Muscle of leg (tissue), 11 donors: ENCODE measurements around the gene SEZ6. TPM values are rescaled to one million over a fixed set of nuclear protein-coding genes. Genes with fewer than 3 reads are reported as not detected.

Source experiments
- DNase-seq: peaks from one replicate; pipeline ENCODE4 v3.0.0; 2013
- H3K27ac ChIP-seq: one replicate; pipeline ENCODE4 v1.5.1; 2013; ENCODE audit warnings: mild to moderate bottlenecking, low read length, control low read depth
- H3K27me3 ChIP-seq: one replicate; pipeline ENCODE4 v1.6.1; 2013; ENCODE audit warnings: low read length; ENCODE audit not compliant: control insufficient read depth, insufficient read depth
- H3K36me3 ChIP-seq: one replicate; pipeline ENCODE4 v1.6.1; 2013; ENCODE audit warnings: low read length; ENCODE audit not compliant: control insufficient read depth, insufficient read depth
- H3K4me1 ChIP-seq: one replicate; pipeline ENCODE4 v1.6.1; 2013; ENCODE audit warnings: low read length; ENCODE audit not compliant: control insufficient read depth, insufficient read depth
- H3K4me3 ChIP-seq: one replicate; pipeline ENCODE4 v1.5.1; 2013; ENCODE audit warnings: low read length, control low read depth
- H3K9me3 ChIP-seq: replicated peaks from 2 replicates; pipeline ENCODE4 v1.6.1; 2013; ENCODE audit warnings: low read depth, low read length; ENCODE audit not compliant: control insufficient read depth
- WGBS: methylation state at CpG from one replicate; pipeline ENCODE4 v1.1.5; 2013; ENCODE audit warnings: missing lambda C conversion rate; ENCODE audit not compliant: insufficient coverage; 5-methylcytosine and 5-hydroxymethylcytosine counted together
- polyA plus RNA-seq, 8 donors: library from polyadenylated mRNA; unstranded; fragments of 120-200 nt; gene quantifications; one replicate each; pipeline versions ENCODE4 v1.2.1 to v1.2.3, GENCODE V29; 2013; ENCODE audit warnings: inconsistent platforms in 1 of 8, low replicate concordance in 1 of 8; ENCODE audit not compliant: insufficient read length in 8 of 8, insufficient read depth in 1 of 8
- total RNA-seq: library from RNA; stranded (reverse); fragments of 120-200 nt; gene quantifications from one replicate; pipeline ENCODE4 v1.2.4, GENCODE V29; 2013

SEZ6 gene
- total and polyA plus RNA-seq, 9 donors, result 0.04 to 0.44 (median 0.27) TPM

DNA sequence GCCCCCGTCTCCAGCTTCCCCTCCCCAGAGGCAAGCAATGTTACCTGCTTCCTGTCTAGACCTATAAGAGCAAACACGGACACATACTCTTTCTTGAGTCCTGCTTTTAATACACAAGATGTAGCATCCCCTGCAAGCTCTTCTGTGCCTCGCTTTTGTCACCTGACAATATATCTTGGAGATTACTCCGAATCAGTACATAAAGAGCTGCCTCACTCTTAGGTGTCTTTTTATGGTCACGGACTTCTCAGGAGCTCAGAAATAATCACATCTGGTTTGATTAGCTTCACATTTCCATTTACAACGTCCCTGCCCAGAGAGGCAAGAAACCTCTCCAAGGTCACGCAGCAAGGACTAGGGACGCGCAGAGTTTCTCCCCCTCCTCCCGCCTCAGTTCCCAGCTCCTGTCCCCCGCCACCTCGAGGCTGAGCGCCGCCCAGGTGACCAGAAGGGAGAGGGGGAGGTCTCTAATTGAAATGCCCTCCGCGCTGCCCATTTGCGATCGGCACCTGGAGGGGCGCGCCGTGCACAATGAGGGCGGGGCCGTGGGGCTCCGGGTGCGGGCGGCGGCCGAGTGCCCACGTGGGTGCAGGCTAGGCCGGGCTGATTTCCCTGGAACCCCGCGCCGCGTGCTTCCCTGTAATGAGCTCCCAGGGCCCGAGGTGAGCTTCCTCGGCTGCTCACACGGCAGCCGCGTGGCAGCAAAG, 13.8 kb upstream of the SEZ6 start:
- Histone ChIP-seq H3K4me3 (no peak overlapping the region), H3K36me3 (no peaks in the 10 kb centered on the region), H3K27me3 (peaks cover 80% of the 10 kb centered on the region), H3K9me3 (no peaks in the 10 kb centered on the region), H3K27ac (no peak overlapping the region), H3K4me1 (no peaks in the 10 kb centered on the region)
- 3% methylated on average over 27 of the region's 39 CpGs for WGBS
- no peak for DNase-seq

DNA sequence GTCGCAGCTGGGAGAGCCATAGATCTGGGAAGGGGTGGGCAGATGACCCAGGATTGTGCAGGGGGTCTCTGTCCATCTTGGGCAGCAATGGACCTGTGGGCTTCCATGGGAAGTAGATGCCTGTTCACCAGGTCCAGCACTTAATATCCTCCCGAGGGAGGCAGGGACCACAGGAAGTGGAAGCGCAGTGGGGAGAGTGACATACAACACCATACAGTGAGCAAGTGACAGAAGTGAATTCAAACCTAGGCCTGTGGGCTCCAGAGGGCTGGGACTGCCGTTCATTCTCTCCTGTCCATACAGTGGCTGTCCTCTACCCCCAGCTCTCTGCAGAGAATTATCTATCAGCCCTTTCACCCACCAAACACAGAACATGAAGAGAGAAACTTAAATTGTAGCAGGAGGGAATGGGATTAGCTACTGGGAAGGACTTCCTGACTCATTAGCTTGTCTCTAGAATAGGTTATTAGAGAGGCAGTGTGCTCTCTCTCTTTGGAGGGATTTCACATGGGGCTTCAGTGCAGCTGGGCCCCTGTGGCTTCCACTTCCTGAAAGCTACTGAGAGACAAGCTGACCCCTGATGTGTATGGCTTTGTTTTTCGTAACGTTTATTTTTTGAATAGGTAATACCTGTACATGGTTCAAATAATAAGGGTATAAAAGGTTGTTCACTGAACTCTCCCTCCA, 13.1 kb upstream of the SEZ6 start:
- Histone ChIP-seq H3K36me3 (no peaks in the 10 kb centered on the region), H3K4me1 (no peaks in the 10 kb centered on the region), H3K27me3 (peaks cover 79% of the 10 kb centered on the region), H3K27ac (no peak overlapping the region), H3K4me3 (no peak overlapping the region), H3K9me3 (no peaks in the 10 kb centered on the region)
- 63% methylated on average over 1 of the region's 6 CpGs for WGBS
- no peak for DNase-seq

DNA sequence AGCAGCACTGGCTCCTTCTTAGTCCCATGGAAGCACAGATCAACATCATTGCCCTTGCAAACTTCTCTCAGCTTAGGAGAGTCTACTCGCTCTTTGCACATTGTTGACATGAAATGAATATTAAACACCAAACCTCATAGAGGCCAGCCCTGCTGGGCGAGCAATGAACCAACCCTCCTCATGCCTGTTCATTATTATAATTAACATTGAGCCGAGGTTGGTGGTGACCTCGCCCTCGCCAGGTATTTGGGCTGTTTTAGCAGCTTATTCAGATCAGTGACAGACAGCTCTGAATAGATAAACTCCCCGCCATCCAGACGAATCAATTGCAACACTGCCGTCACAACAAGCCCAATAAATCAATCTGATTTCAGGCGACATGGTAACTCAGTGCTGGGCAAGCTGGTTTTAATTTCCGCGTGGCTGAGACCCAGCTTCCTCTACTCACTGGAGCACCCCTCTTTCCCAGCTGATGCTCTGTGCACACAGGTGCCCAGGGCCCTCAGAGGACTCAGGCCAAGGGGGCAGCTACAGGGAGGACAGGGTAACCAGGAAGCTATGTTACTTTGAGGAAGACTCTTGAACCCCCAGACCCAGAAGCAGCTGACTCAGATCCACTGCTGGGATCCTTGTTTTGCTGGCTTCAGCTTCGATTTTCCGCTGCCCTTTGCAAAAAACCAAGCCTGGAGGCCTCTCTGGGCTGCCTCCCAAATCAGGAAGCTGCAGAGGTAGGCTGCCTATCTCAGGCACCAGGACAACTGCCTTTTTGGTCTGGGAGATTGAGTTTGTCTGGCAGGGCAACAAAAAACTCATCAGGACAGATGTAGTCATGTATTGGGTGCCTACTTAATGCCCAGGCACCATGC, 10.7 kb upstream of the SEZ6 start:
- Histone ChIP-seq H3K4me3 (no peak overlapping the region), H3K36me3 (no peaks in the 10 kb centered on the region), H3K4me1 (no peaks in the 10 kb centered on the region), H3K27me3 (peaks cover 71% of the 10 kb centered on the region), H3K27ac (no peak overlapping the region), H3K9me3 (no peaks in the 10 kb centered on the region)
- 29% methylated on average over 8 of the region's 13 CpGs for WGBS
- peak; percentile 56 for DNase-seq

DNA sequence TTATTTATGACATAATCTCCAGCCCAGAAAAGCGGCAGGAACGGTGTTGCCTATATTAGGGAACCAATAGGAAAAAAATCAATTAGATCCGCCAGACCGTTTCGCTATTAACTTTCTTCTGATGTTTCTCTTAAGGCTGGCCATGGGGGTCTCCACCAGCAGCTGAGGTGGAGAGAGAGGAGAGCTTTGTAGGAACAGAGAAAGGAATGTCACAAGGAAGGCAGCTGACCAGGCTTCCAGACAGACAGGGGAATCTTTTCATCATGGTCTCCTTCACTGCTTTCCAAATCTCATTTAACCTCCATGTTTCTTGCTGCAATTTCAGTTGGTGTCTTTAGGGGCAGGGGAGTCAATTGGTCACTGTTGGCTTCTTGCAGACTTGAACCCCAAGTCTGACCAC, 8.9 kb upstream of the SEZ6 start:
- WGBS, result 53% methylated on average over 5 of the region's 5 CpGs
- no peak for DNase-seq
- no peak overlapping the region for H3K4me3 ChIP-seq
- no peaks in the 10 kb centered on the region for H3K9me3 ChIP-seq
- no peaks in the 10 kb centered on the region for H3K4me1 ChIP-seq
- peaks cover 69% of the 10 kb centered on the region for H3K27me3 ChIP-seq
- no peaks in the 10 kb centered on the region for H3K36me3 ChIP-seq
- H3K27ac ChIP-seq, result no peak overlapping the region

GRCh38 chr17:29012535-29012934, 6.7 kb upstream of the SEZ6 start:
- H3K27me3 ChIP-seq, result peaks cover 66% of the 10 kb centered on the region
- no peak for DNase-seq
- no peak overlapping the region for H3K27ac ChIP-seq
- no peak overlapping the region for H3K4me3 ChIP-seq
- no peaks in the 10 kb centered on the region for H3K36me3 ChIP-seq
- WGBS, result 86% methylated on average over 1 of the region's 1 CpG
- H3K4me1 ChIP-seq, result no peaks in the 10 kb centered on the region
- no peaks in the 10 kb centered on the region for H3K9me3 ChIP-seq

GRCh38 chr17:29010586-29010985, 4.8 kb upstream of the SEZ6 start:
- no peak overlapping the region for H3K27ac ChIP-seq
- DNase-seq, result no peak
- H3K36me3 ChIP-seq, result no peaks in the 10 kb centered on the region
- H3K4me3 ChIP-seq, result no peak overlapping the region
- H3K27me3 ChIP-seq, result peaks cover 68% of the 10 kb centered on the region
- peaks cover 4% of the 10 kb centered on the region for H3K4me1 ChIP-seq
- no peaks in the 10 kb centered on the region for H3K9me3 ChIP-seq
- 42% methylated on average over 2 of the region's 7 CpGs for whole genome bisulfite sequencing

DNA sequence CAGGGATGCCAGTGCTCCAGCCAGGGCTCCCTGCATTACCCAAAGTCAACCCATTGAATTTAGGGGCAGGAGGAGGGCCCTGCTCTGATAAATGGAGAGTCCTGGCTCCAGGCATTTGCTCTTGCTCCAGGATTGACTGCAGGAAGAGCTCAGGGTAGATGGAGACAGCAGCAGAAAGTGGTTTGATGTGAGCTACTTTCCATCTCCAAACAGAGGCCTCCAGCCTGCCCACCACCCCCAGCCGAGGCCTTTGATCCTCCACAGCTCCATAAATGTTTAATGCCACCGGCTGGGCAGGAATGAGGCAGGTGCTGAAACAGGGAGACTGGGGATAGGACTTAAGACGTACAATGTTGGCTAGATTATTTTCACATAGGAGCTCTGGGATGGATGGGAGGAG, 4.3 kb upstream of the SEZ6 start:
- WGBS, result 17% methylated on average over 1 of the region's 3 CpGs
- Histone ChIP-seq H3K9me3 (no peaks in the 10 kb centered on the region), H3K4me1 (peaks cover 7% of the 10 kb centered on the region), H3K27ac (no peak overlapping the region), H3K27me3 (peaks cover 68% of the 10 kb centered on the region), H3K4me3 (no peak overlapping the region), H3K36me3 (no peaks in the 10 kb centered on the region)
- DNase-seq, result no peak

DNA sequence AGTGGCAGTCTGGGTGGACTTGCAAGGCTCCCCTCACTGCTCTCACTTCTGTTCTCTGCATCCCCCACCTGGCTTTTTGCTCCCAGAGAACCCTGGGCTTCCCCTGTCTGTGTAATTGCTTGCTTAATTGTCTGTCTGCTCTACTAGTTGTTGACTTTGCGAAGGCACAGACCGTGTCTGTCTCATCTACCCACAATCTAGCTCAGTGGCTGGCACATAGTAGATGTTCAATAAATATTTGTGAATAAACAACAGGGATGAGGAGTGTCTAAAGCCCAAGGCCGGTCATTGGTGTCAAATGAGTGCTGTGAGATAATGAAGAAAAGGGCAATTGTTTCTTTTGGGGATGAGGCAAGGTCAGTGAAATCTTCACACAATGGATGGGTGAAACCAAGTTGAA, 2.8 kb upstream of the SEZ6 start:
- 63% methylated on average over 1 of the region's 3 CpGs for WGBS
- no peak for DNase-seq
- Histone ChIP-seq H3K4me1 (peaks cover 7% of the 10 kb centered on the region), H3K27me3 (peaks cover 72% of the 10 kb centered on the region), H3K27ac (no peak overlapping the region), H3K36me3 (no peaks in the 10 kb centered on the region), H3K4me3 (no peak overlapping the region), H3K9me3 (no peaks in the 10 kb centered on the region)

GRCh38 chr17:29007860-29008455, 2.1 kb upstream of the SEZ6 start:
- peaks cover 78% of the 10 kb centered on the region for H3K27me3 ChIP-seq
- no peak overlapping the region for H3K27ac ChIP-seq
- H3K9me3 ChIP-seq, result no peaks in the 10 kb centered on the region
- no peaks in the 10 kb centered on the region for H3K36me3 ChIP-seq
- 33% methylated on average over 2 of the region's 2 CpGs for WGBS
- peaks cover 7% of the 10 kb centered on the region for H3K4me1 ChIP-seq
- no peak overlapping the region for H3K4me3 ChIP-seq
- DNase-seq, result no peak

DNA sequence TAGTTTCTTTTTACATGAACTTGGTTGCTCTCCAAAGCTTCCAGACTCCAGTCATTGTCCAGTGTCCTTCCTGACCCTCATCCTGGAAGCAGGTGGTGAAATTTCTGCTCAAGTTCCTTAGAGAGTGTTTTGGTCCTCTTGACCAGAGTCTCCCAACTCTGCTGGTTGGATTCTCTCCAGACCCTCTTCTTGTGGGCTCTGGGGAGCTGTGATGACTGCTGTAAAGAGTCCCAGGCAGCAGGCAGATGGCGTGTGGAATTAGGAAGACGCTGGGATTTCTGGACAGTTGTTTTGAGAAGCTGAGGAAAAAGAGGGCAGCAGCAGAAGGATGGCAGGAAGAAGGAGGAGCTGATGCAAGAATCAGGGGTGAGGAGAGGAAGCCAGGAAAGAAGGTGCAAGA, 1.6 kb upstream of the SEZ6 start:
- H3K36me3 ChIP-seq, result no peaks in the 10 kb centered on the region
- DNase-seq, result no peak
- WGBS, result 6% methylated on average over 2 of the region's 2 CpGs
- peaks cover 83% of the 10 kb centered on the region for H3K27me3 ChIP-seq
- H3K4me3 ChIP-seq, result no peak overlapping the region
- no peak overlapping the region for H3K27ac ChIP-seq
- H3K4me1 ChIP-seq, result peaks cover 7% of the 10 kb centered on the region
- no peaks in the 10 kb centered on the region for H3K9me3 ChIP-seq
